ENCODE measurements around the gene PCK1. TPM values are rescaled to one million over a fixed set of nuclear protein-coding genes. Genes with fewer than 3 reads are reported as not detected.

PCK1 gene
- total RNA-seq, 1 experiment from 2014 or later, result not detected

DNA sequence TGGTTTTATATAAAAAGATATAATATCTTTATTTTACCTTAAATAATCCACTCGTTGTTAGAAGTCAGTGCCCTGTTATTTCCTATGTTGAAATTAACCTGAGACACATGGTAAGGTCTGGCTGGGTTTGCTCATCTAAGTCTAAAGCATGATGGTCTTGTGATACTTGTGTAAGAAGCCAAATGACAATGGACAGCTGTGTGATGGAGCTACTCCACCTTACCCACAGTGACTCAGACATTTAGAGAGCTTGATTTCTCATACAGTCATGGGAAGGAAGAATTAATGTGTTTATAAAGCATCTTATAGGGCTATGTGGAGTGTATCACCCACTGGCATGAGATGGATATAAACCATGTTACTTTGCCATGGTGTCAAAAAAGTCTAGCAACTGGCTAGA is 47.7 kb upstream of the PCK1 start:
- H2AFZ ChIP-seq (ENCODE audit: low read length), result no peak overlapping the region
- no peaks in the 10 kb centered on the region for H3K36me3 ChIP-seq (ENCODE audit: low read depth, low read length)
- peak; percentile 58 for DNase-seq
- no peaks in the 10 kb centered on the region for H3F3A ChIP-seq (ENCODE audit: low read length, unreplicated experiment)
- ATAC-seq, result peak; percentile 59
- ChIA-PET CTCF (interaction anchor here (0.6 kb wide), 1 partner anchor 258 kb away, joined by 6 read pairs; no protein-coding TSS in a partner anchor), POLR2A (ENCODE audit: unreplicated experiment) (interaction anchor here (0.7 kb wide), 1 partner anchor 162 kb away, joined by 4 read pairs; no protein-coding TSS in a partner anchor)
- no peaks in the 10 kb centered on the region for H3K9me2 ChIP-seq (replicated peaks; ENCODE audit: low read length)
- no peak overlapping the region for H3K9ac ChIP-seq (ENCODE audit: low read length)
- no peaks in the 10 kb centered on the region for H3K4me1 ChIP-seq (ENCODE audit: insufficient read depth, low read length)
- no peak overlapping the region for H3K4me2 ChIP-seq (ENCODE audit: low read length)
- intact Hi-C loops (cut with micrococcal nuclease), result loop anchor here (5.0 kb wide), 1 partner anchor 939 kb away; no protein-coding TSS in a partner anchor
- no peak for TF ChIP-seq EZH2phosphoT487 (IDR thresholded peaks at IDR 0.05; ENCODE audit: borderline replicate concordance, low read length)
- TF ChIP-seq, protein P1, sequence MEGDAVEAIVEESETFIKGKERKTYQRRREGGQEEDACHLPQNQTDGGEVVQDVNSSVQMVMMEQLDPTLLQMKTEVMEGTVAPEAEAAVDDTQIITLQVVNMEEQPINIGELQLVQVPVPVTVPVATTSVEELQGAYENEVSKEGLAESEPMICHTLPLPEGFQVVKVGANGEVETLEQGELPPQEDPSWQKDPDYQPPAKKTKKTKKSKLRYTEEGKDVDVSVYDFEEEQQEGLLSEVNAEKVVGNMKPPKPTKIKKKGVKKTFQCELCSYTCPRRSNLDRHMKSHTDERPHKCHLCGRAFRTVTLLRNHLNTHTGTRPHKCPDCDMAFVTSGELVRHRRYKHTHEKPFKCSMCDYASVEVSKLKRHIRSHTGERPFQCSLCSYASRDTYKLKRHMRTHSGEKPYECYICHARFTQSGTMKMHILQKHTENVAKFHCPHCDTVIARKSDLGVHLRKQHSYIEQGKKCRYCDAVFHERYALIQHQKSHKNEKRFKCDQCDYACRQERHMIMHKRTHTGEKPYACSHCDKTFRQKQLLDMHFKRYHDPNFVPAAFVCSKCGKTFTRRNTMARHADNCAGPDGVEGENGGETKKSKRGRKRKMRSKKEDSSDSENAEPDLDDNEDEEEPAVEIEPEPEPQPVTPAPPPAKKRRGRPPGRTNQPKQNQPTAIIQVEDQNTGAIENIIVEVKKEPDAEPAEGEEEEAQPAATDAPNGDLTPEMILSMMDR (conservative IDR thresholded peaks at IDR 0.05; ENCODE audit: low read depth, low read length), result no peak
- TF ChIP-seq EZH2 (IDR thresholded peaks at IDR 0.05; ENCODE audit: low read length, unreplicated experiment), result no peak
- H3K4me3 ChIP-seq (ENCODE audit: low read length), result no peak overlapping the region
- no peaks in the 10 kb centered on the region for H3K79me2 ChIP-seq (ENCODE audit: low read length)
- no peaks in the 10 kb centered on the region for H4K20me1 ChIP-seq (ENCODE audit: low read length)
- no peak overlapping the region for H3K27ac ChIP-seq (ENCODE audit: low read length)
- H3K27me3 ChIP-seq (ENCODE audit: low read length), result no peaks in the 10 kb centered on the region
- BruUV-seq (replicated peaks), result no TSS peak
- no peaks in the 10 kb centered on the region for H3K9me3 ChIP-seq (ENCODE audit: low read length)

DNA sequence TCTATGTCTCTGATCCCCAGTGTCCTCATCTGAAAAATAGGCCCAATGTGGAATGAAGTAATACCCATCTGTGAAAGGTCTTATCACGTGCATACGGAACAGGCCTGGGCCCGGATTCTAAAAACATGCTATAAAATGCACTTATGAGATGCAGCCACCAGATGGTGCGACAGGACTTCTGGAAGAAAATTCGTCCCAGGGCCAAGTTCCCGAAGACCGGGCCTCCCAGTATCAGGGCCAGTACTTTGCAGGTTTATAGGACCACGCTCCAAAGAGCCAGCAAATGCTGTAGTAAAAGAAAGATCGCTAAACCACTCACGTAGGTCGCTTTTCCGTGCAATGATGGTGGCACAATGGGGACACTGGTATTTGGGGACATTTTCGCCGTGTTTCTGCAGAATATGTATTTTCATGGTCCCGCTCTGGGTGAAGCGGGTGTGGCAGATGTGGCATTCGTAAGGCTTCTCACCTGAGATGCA is 46.6 kb upstream of the PCK1 start:
- TF ChIP-seq, protein P1 (conservative IDR thresholded peaks at IDR 0.05; ENCODE audit: low read depth, low read length), result peak; percentile 96
- TF ChIP-seq EZH2 (IDR thresholded peaks at IDR 0.05; ENCODE audit: low read length, unreplicated experiment) (no peak), EZH2phosphoT487 (IDR thresholded peaks at IDR 0.05; ENCODE audit: borderline replicate concordance, low read length) (no peak)
- intact Hi-C loops (cut with micrococcal nuclease), result loop anchor here (1.0 to 5.0 kb wide), 3 partner anchors 80 to 938 kb away; no protein-coding TSS in a partner anchor
- DNase-seq, result peak; percentile 88
- Histone ChIP-seq H2AFZ (ENCODE audit: low read length) (peak overlapping the region; percentile 46), H3K4me2 (ENCODE audit: low read length) (no peak overlapping the region), H3K9ac (ENCODE audit: low read length) (no peak overlapping the region), H4K20me1 (ENCODE audit: low read length) (no peaks in the 10 kb centered on the region), H3K9me3 (ENCODE audit: low read length) (no peaks in the 10 kb centered on the region), H3F3A (ENCODE audit: low read length, unreplicated experiment) (no peaks in the 10 kb centered on the region), H3K36me3 (ENCODE audit: low read depth, low read length) (no peaks in the 10 kb centered on the region), H3K79me2 (ENCODE audit: low read length) (no peaks in the 10 kb centered on the region), H3K9me2 (replicated peaks; ENCODE audit: low read length) (no peaks in the 10 kb centered on the region), H3K27me3 (ENCODE audit: low read length) (no peaks in the 10 kb centered on the region), H3K27ac (ENCODE audit: low read length) (no peak overlapping the region), H3K4me3 (ENCODE audit: low read length) (no peak overlapping the region), H3K4me1 (ENCODE audit: insufficient read depth, low read length) (no peaks in the 10 kb centered on the region)
- ChIA-PET CTCF (no interaction called here), POLR2A (ENCODE audit: unreplicated experiment) (no interaction called here)
- BruUV-seq (replicated peaks), result no TSS peak
- peak; percentile 60 for ATAC-seq

DNA sequence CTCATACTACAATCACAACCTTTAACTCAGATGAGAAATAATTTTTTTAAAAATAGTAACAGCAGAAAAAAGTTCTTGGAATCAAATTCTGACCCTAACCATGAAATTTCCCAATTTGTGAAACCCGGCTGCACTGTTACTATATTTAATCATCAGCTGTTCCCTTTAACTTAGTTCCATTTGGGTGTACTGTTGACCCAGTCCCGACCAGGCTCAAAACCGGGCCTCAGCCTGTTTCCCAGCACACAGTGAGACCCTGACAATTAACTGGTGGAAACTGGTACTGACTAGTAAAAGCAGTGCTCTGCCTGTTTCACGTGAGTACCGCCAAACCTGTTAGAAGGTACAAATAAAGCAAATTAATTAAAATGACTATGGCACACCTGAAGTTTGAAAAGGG is 43.0 kb upstream of the PCK1 start:
- Histone ChIP-seq H3K27ac (ENCODE audit: low read length) (no peak overlapping the region), H3K36me3 (ENCODE audit: low read depth, low read length) (no peaks in the 10 kb centered on the region), H2AFZ (ENCODE audit: low read length) (no peak overlapping the region), H3K9ac (ENCODE audit: low read length) (no peak overlapping the region), H3K79me2 (ENCODE audit: low read length) (no peaks in the 10 kb centered on the region), H3K4me3 (ENCODE audit: low read length) (no peak overlapping the region), H3K4me1 (ENCODE audit: insufficient read depth, low read length) (no peaks in the 10 kb centered on the region), H3K9me3 (ENCODE audit: low read length) (no peaks in the 10 kb centered on the region), H3K4me2 (ENCODE audit: low read length) (no peak overlapping the region), H3K27me3 (ENCODE audit: low read length) (no peaks in the 10 kb centered on the region), H3K9me2 (replicated peaks; ENCODE audit: low read length) (no peaks in the 10 kb centered on the region), H3F3A (ENCODE audit: low read length, unreplicated experiment) (no peaks in the 10 kb centered on the region), H4K20me1 (ENCODE audit: low read length) (no peaks in the 10 kb centered on the region)
- CTCF ChIA-PET, result no interaction called here
- POLR2A ChIA-PET (ENCODE audit: unreplicated experiment), result no interaction called here
- TF ChIP-seq EZH2phosphoT487 (IDR thresholded peaks at IDR 0.05; ENCODE audit: borderline replicate concordance, low read length), result no peak
- TF ChIP-seq EZH2 (IDR thresholded peaks at IDR 0.05; ENCODE audit: low read length, unreplicated experiment), result no peak
- TF ChIP-seq, protein P1 (conservative IDR thresholded peaks at IDR 0.05; ENCODE audit: low read depth, low read length), result no peak
- intact Hi-C loops (cut with micrococcal nuclease), result no loop called here
- no TSS peak for BruUV-seq (replicated peaks)
- DNase-seq (no peak), ATAC-seq (no peak)
